GM23338 (cell line): ENCODE data around the gene LMO1. TPM values are rescaled to one million over a fixed set of nuclear protein-coding genes. Genes with fewer than 3 reads are reported as not detected.

Experiments used
- ATAC-seq: fragments of 200-7000 bp; cut with Tn5 transposase; 3 replicates; pipeline ENCODE4 v1.9.1; 2020
- DNase-seq: peaks from one replicate; pipeline ENCODE4 v3.0.0-alpha.2; 2015; ENCODE audit warnings: low spot score
- H2AFZ ChIP-seq: fragments of 200-600 bp; sonication (generic); 2 replicates; pipeline ENCODE4 v1.8.0; 2016; ENCODE audit warnings: antibody characterized with exemption, mild to moderate bottlenecking, moderate library complexity
- H3F3A ChIP-seq: fragments of 200-600 bp; sonication (generic); replicated peaks from 2 replicates; pipeline ENCODE4 v1.8.0; 2017; ENCODE audit warnings: antibody characterized with exemption, mixed run types, low read depth
- H3K27ac ChIP-seq: fragments of 200-600 bp; sonication (generic); 2 replicates; pipeline ENCODE4 v1.6.1; 2016; ENCODE audit warnings: low read depth
- H3K27me3 ChIP-seq: fragments of 200-600 bp; sonication (generic); 2 replicates; pipeline ENCODE4 v1.8.0; 2016; ENCODE audit warnings: mild to moderate bottlenecking, mixed run types, moderate library complexity; ENCODE audit not compliant: insufficient read depth
- H3K36me3 ChIP-seq: fragments of 200-600 bp; sonication (generic); 2 replicates; pipeline ENCODE4 v1.8.0; 2016; ENCODE audit warnings: mild to moderate bottlenecking; ENCODE audit not compliant: insufficient read depth
- H3K4me1 ChIP-seq: fragments of 200-600 bp; sonication (generic); 2 replicates; pipeline ENCODE4 v1.8.0; 2016; ENCODE audit warnings: mild to moderate bottlenecking, moderate library complexity; ENCODE audit not compliant: insufficient read depth
- H3K4me2 ChIP-seq: fragments of 200-600 bp; sonication (generic); 2 replicates; pipeline ENCODE4 v1.7.1; 2017; ENCODE audit warnings: mixed run types
- H3K4me3 ChIP-seq: fragments of 200-600 bp; sonication (generic); 2 replicates; pipeline ENCODE4 v1.6.1; 2016; ENCODE audit warnings: mixed run types
- H3K79me2 ChIP-seq: fragments of 200-600 bp; sonication (generic); replicated peaks from 2 replicates; pipeline ENCODE4 v1.8.0; 2017; ENCODE audit warnings: mild to moderate bottlenecking; ENCODE audit not compliant: insufficient read depth
- H3K9me2 ChIP-seq: fragments of 200-600 bp; sonication (generic); 2 replicates; pipeline ENCODE4 v1.8.0; 2017; ENCODE audit not compliant: insufficient read depth
- H4K20me1 ChIP-seq: fragments of 200-600 bp; sonication (generic); replicated peaks from 2 replicates; pipeline ENCODE4 v1.8.0; 2017; ENCODE audit warnings: mild to moderate bottlenecking; ENCODE audit not compliant: insufficient read depth
- H3K27ac Mint-ChIP-seq: 2 replicates; pipeline ENCODE4 v1.8.0; 2020; ENCODE audit warnings: inconsistent platforms, mild to moderate bottlenecking, moderate library complexity, mixed read lengths
- H3K27me3 Mint-ChIP-seq: 3 replicates; pipeline ENCODE4 v1.8.0; 2022; ENCODE audit warnings: low read depth, mild to moderate bottlenecking, moderate library complexity, mixed read lengths, inconsistent platforms; ENCODE audit not compliant: insufficient read depth, poor library complexity
- H3K36me3 Mint-ChIP-seq: 3 replicates; pipeline ENCODE4 v1.8.0; 2021; ENCODE audit warnings: low read depth, mild to moderate bottlenecking, inconsistent platforms, moderate library complexity, mixed read lengths
- H3K4me1 Mint-ChIP-seq: 3 replicates; pipeline ENCODE4 v1.8.0; 2020; ENCODE audit warnings: mild to moderate bottlenecking, inconsistent platforms, mixed read lengths
- H3K4me3 Mint-ChIP-seq: 3 replicates; pipeline ENCODE4 v1.8.0; 2021; ENCODE audit warnings: moderate library complexity, mild to moderate bottlenecking, inconsistent platforms, mixed read lengths
- H3K9me3 Mint-ChIP-seq: 3 replicates; pipeline ENCODE4 v1.8.0; 2020; ENCODE audit warnings: moderate library complexity, mild to moderate bottlenecking, inconsistent platforms, mixed read lengths
- CTCF ChIP-seq, 2 experiments: fragments of 200-600 bp in 1 of 2; sonication (generic) in 1 of 2; conservative IDR thresholded peaks; 2 replicates each; pipeline versions ENCODE4 v1.5.1 to v1.6.1; 2016 to 2017; ENCODE audit warnings: antibody characterized with exemption in 2 of 2, low read depth in 2 of 2, mild to moderate bottlenecking in 2 of 2, moderate library complexity in 1 of 2
- polyA plus RNA-seq: library from polyadenylated mRNA; unstranded; fragments of >200 nt; fragmentation: Nextera tagmentation; extraction: Ambion mirVana; gene quantifications from 2 replicates; pipeline ENCODE4 v1.2.1, GENCODE V29; 2016
- total RNA-seq: library from RNA; depleted of rRNA; stranded (reverse); fragments of >200 nt; shearing (Covaris generic); gene quantifications from 2 replicates; pipeline ENCODE4 v1.2.3, GENCODE V29; 2014
- TF ChIP-seq, protein P1 (sequence below): fragments of 250-450 bp; sonication (Bioruptor Pico); IDR thresholded peaks from 2 replicates; pipeline ENCODE4 v1.5.0; 2020; ENCODE audit warnings: mild to moderate bottlenecking, moderate library complexity

LMO1 gene
- total and polyA plus RNA-seq, 2 experiments from 2014 or later = 0.40 TPM; not detected in 1

GRCh38 chr11:8192016-8192895 is 71.4 kb downstream of the LMO1 start:
- Histone ChIP-seq H3K9me2 (no peaks in the 10 kb centered on the region), H3K4me2 (no peak overlapping the region), H3K79me2 (no peaks in the 10 kb centered on the region), H3K27me3 (no peaks in the 10 kb centered on the region), H3F3A (no peaks in the 10 kb centered on the region), H3K27ac (no peak overlapping the region), H3K4me1 (no peaks in the 10 kb centered on the region), H3K4me3 (no peak overlapping the region), H2AFZ (peak overlapping the region; percentile 89), H3K36me3 (no peaks in the 10 kb centered on the region), H4K20me1 (no peaks in the 10 kb centered on the region)
- peak; percentile 86 to 98 for TF ChIP-seq CTCF (conservative IDR thresholded peaks at IDR 0.05; ENCODE audit: low read depth in 2 of 2)
- TF ChIP-seq, protein P1, sequence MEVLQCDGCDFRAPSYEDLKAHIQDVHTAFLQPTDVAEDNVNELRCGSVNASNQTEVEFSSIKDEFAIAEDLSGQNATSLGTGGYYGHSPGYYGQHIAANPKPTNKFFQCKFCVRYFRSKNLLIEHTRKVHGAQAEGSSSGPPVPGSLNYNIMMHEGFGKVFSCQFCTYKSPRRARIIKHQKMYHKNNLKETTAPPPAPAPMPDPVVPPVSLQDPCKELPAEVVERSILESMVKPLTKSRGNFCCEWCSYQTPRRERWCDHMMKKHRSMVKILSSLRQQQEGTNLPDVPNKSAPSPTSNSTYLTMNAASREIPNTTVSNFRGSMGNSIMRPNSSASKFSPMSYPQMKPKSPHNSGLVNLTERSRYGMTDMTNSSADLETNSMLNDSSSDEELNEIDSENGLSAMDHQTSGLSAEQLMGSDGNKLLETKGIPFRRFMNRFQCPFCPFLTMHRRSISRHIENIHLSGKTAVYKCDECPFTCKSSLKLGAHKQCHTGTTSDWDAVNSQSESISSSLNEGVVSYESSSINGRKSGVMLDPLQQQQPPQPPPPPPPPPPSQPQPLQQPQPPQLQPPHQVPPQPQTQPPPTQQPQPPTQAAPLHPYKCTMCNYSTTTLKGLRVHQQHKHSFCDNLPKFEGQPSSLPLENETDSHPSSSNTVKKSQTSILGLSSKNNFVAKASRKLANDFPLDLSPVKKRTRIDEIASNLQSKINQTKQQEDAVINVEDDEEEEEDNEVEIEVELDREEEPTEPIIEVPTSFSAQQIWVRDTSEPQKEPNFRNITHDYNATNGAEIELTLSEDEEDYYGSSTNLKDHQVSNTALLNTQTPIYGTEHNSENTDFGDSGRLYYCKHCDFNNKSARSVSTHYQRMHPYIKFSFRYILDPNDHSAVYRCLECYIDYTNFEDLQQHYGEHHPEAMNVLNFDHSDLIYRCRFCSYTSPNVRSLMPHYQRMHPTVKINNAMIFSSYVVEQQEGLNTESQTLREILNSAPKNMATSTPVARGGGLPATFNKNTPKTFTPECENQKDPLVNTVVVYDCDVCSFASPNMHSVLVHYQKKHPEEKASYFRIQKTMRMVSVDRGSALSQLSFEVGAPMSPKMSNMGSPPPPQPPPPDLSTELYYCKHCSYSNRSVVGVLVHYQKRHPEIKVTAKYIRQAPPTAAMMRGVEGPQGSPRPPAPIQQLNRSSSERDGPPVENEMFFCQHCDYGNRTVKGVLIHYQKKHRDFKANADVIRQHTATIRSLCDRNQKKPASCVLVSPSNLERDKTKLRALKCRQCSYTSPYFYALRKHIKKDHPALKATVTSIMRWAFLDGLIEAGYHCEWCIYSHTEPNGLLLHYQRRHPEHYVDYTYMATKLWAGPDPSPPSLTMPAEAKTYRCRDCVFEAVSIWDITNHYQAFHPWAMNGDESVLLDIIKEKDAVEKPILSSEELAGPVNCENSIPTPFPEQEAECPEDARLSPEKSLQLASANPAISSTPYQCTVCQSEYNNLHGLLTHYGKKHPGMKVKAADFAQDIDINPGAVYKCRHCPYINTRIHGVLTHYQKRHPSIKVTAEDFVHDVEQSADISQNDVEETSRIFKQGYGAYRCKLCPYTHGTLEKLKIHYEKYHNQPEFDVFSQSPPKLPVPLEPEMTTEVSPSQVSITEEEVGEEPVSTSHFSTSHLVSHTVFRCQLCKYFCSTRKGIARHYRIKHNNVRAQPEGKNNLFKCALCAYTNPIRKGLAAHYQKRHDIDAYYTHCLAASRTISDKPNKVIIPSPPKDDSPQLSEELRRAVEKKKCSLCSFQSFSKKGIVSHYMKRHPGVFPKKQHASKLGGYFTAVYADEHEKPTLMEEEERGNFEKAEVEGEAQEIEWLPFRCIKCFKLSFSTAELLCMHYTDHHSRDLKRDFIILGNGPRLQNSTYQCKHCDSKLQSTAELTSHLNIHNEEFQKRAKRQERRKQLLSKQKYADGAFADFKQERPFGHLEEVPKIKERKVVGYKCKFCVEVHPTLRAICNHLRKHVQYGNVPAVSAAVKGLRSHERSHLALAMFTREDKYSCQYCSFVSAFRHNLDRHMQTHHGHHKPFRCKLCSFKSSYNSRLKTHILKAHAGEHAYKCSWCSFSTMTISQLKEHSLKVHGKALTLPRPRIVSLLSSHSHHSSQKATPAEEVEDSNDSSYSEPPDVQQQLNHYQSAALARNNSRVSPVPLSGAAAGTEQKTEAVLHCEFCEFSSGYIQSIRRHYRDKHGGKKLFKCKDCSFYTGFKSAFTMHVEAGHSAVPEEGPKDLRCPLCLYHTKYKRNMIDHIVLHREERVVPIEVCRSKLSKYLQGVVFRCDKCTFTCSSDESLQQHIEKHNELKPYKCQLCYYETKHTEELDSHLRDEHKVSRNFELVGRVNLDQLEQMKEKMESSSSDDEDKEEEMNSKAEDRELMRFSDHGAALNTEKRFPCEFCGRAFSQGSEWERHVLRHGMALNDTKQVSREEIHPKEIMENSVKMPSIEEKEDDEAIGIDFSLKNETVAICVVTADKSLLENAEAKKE (CRISPR knock-in tag) = no peak
- Mint-ChIP-seq H3K36me3 (no peaks in the 10 kb centered on the region), H3K9me3 (no peaks in the 10 kb centered on the region; the same call in 2 of the 3 replicates), H3K27ac (no peak overlapping the region), H3K4me1 (no peaks in the 10 kb centered on the region), H3K27me3 (peaks cover 5% of the 10 kb centered on the region), H3K4me3 (no peak overlapping the region)
- DNase-seq (peak; percentile 88), ATAC-seq (peak; percentile 96)
